Islet precursor cell (in vitro differentiated cells): ENCODE data around the gene HDLBP.
A peak's percentile ranks its signal among the peaks of the same experiment; 100 is the strongest.

Source experiments
- DNase-seq: peaks from one replicate; pipeline ENCODE4 v3.0.0-alpha.2; 2018

The HDLBP gene

DNA sequence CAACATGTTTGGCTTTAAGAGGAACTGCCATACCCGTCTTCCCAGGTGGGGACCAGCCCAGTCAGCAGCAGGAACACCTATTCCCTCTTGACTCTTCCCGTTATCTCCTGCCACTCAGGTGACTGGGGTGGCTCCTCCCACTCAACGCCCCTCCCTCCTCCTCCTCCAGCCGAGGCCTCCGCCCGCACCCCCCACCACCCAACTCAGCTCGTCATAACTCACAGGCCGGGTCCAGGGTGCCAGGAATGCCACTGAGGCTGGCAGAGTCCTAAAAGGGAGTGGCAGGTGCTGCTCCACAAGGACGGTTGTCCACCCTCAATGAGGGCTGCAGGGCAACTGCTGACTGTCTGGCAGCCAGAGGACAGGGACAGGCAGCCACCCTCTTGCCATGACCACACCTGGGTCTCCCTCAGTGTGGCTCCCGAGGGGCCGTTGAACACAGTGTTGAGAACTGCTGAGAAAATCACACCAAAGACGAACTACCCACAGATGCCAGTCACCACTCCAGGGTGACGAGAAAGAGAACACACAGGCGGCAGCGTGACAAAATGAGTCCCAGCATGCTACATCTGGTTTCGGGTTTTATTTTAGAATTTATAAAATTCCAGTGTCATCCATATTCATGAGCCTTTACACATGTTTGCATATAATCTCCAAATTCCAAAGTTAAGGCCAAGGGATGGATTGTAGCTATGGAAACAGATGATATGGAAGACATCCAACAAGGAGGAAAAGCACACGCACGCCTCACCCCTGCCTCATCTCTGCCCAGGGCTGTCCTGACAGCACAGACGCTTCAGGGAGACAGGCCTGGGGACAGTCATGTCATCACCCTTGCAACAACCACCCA lies 88.5 kb downstream of the HDLBP start:
- DNase-seq = no peak

DNA sequence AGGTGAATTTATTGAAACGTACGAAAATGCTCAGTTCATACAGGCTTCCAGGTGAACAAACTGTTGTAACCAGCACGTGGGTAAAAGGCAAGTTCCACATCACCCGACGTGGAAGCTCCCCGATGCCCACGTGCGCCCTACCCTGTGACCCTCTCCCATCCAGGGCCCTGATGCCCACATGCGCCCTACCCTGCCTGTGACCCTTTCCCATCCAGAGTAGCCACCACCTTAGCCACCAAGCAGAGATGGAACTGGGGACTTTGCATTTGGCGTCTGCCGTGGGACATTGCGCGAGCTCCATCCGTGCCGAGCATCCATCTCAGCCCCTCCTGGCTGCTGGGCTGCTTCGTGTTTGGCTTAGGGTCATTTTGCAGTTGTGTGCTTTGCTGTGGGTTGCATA lies 89.5 kb downstream of the HDLBP start:
- DNase-seq = no peak

DNA sequence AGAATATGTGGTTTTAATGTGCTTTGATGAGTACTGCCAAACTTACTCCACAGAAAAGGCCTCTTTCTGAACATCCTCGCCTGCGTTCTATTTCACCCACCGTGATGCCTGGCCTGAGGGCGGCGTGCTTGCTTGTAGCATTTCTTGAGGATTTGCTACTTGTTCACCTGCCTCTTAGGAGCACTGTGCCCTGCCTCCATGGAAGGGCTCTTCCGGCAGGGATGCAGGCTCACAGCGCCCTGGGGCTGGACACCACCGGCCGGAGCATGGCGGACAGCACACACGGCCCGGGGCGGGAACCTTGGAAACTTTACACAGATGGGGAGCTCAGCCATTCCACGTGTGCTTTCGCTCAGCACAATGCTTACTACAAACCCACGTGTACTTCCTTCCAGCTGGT lies 89.9 kb downstream of the HDLBP start:
- DNase-seq = no peak

DNA sequence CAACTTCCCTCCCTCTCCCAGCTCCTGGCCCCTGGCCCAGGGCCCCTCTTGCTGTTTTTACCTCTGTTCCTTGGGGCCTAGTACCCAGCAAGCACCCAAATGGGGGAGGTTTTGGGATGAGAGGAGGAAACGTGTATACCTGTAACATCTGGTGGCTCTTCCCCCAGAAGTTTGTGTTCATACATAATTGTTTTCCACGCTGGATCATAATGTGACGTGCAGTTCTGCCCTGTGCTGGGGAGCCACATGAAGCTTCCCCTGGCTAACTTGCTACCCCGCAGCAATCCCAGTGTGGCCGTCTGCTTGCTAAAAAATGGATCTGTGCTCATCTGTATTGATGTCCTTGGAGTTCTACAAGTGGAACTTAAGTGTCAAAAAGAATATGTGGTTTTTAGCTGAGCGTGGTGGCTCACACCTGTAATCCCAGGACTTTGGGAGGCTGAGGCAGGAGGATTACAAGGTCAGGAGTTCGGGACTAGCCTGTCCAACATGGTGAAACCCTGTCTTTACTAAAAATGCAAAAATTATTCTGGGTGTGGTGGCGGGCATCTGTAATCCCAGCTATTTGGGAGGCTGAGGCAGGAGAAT lies 90.5 kb downstream of the HDLBP start:
- no peak for DNase-seq

DNA sequence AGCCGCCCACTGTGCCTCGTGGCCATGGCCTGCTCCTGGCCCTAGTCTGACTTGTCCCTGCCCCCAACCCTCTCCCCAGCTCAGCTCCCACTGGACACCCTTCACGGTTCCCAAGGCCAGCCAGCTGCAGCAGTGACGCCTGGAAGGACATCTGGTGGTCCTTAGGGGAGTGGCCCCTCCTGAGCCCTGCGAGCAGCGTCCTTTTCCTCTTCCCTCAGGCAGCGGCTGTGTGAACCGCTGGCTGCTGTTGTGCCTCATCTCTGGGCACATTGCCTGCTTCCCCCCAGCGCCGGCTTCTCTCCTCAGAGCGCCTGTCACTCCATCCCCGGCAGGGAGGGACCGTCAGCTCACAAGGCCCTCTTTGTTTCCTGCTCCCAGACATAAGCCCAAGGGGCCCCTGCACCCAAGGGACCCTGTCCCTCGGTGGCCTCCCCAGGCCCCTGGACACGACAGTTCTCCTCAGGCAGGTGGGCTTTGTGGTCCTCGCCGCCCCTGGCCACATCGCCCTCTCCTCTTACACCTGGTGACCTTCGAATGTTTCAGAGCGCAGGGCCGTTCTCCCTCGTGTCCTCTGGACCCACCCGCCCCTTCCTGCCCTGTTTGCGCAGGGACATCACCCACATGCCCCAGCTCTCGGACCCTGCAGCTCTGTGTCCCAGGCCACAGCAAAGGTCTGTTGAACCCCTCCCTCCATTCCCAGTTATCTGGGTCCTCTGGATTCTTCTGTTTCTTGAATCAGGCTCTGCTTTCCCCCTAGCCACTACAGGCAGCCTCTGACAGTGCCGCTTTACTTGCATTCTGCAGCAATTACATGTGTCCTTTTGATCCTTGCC lies 91.2 kb downstream of the HDLBP start:
- DNase-seq = peak; percentile 82

DNA sequence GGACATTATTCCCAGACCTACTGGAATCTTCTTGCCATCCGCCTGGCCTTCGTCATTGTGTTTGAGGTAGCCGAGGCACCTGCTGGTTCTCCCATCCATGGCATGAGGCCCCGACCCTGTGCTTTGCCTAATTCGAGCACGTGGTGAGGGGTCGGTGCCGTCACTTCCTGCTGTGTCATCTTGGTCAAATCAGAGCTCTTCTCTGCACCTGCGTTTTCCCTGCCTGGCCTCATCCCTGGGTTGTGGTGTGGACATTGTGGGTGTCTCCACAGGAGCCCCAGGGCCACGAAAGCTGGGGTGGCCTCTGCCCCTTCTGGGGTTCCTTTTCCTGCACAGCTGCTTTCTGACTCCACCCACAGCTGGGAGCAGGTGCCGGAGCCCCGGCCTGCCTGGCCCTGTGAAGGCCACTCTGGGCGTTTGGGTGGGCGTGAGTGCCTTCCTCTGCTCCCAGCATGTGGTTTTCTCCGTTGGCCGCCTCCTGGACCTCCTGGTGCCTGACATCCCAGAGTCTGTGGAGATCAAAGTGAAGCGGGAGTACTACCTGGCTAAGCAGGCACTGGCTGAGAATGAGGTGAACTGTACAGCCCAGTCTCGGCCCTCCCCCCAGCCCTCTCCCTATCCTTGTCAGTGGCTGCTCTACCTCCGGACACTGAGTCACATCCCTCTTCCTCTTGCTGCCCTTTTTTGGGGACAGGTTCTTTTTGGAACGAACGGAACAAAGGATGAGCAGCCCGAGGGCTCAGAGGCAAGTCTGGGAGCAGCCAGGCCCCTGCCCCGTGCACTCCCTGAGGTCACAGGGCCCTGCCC lies 92.1 kb downstream of the HDLBP start:
- DNase-seq = no peak

DNA sequence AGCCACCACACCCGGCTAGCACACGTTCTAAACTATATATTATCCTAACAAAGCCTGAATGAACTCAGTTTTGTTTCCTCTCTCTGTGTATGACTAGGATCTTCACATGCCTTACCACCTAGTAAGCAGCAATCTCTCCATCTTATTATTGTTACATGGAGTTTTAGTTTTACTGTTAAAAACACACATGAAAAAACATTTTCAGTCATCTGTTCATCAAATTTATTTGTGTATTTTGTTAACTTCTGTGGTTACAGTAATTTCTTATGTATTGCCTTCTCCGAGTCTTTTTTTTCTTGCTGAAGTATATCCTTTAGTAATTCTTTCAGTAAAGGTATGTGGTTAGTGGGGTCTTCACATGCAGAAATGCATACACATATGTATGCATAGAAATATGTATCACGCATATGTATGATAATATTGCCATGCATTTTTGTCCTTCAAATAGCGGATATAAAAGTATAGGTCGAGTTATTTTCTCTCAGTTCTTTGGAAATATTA lies 95.6 kb downstream of the HDLBP start:
- no peak for DNase-seq

DNA sequence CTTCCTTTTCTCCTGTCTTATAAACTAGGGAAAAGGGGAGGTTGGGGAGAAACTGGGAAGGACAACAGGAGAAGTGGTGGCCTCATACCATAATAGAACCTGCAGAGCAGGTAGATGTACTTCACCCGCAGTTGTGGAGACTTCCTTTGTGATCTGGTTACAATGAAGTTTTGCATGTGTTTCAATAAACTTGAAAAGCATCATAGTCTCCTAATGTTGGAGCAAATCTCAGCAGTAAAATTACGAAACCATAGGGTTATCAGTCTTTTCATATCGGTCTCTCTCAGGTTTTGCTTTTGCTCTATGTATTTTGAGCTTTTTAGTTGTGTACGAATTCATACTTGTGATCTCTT lies 96.5 kb downstream of the HDLBP start:
- DNase-seq = no peak

DNA sequence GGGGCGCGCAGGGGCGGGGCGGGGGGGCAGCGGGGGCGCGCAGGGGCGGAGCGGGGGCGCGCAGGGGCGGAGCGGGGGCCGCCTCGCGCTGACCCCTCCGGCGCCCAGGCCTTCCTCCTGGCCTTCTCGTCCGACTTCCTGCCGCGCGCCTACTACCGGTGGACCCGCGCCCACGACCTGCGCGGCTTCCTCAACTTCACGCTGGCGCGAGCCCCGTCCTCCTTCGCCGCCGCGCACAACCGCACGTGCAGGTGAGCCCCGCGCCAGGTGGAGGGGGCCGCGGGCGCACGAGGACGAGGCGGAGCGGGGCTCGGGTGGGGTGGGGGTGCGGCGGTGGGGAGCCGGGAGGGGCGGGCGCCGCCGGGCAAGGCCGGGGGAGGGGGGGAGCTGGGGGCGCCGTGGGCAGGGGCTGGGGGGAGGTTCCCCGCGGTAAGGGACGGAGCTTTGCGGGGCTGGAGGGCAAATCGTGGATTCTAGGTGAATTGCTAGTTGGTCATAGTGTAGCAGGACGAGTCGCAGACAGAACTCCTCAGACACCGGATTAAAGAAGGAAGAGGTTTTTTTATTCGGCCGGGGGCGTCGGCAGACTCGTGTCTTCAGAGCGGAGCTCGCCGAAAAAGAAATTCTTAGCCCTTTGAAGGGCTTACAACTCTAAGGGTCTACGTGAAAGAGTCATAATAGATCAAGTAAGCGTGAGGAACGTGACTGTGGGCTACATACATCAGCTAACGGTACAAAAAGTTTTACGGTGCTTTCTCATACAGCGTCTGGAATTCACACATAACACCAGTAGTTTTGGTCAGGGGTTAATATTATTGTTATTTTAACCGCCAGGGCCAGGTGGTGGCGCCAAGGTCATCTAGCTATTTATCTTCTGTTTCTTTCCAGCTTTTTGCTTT lies 97.1 kb downstream of the HDLBP start:
- DNase-seq = peak; percentile 77

DNA sequence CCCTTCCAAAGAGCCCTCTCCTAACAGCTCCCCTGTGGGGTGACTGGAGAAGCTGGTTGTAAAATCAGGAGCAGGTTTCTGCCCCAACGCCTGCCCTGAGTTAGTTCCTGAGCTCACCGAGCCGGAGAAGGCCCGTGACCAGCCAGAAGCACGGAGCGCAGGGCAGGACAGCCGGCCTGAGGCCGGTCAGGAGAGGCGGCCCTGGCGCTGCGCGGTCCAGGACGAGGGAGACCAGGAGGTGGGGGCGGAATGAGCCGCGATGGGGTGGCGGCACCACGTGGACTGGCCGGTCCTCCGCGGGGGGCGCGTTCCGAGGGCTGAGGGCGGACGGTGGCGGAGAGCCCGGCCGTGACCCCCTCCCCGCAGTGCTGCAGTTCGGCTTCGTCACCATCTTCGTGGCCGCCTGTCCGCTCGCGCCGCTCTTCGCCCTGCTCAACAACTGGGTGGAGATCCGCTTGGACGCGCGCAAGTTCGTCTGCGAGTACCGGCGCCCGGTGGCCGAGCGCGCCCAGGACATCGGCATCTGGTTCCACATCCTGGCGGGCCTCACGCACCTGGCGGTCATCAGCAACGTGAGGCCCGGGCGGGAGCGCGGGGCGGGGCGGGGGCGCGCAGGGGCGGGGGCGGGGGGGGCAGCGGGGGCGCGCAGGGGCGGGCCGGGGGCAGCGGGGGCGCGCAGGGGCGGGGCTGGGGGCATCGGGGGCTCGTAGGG lies 98.0 kb downstream of the HDLBP start:
- peak; percentile 90 for DNase-seq

DNA sequence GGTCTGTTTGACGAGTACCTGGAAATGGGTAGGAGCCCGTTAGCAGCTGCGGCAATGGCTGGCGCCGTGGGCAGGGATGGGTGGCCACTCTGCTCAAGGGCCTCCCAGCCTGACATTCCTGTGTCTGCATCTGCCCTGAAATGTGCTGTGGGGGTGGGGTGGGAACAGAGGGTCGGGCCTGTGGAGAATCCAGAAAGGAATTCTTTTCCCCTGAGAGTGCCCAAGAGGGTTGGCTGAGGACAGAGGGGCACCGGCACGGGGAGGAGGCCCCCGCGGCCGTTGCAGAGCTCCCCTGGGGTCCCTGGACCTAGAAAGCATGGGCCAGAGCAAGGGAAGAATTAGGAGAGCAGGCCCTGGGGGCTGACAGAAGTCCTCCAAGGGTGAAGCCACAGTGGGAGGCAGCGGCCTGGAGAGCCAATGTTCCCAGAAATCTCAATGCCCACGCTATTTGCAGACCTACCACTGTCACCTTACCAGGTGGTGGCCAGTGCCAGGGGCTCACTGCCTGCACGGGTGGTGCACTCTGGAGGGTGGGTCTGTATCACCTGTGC lies 99.2 kb downstream of the HDLBP start:
- peak; percentile 91 for DNase-seq

DNA sequence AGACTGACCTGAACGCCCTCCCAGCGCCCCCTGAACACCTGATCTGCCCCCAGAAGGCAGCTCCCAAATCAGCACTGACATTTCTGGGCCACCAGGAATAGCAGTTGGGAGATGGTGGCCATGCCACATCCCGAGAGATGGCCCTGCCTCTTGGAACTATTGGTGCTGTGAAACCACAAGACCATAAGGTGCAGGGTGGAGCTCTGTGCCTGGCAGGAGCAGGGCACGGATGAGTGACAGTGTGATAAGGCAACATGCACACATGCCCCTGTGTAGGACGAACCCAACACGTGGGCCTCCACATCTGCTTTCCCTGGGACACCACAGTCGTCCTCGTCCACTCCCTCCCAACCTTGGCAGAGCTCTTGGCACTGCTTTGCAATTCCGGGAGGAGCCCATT lies 100.1 kb downstream of the HDLBP start:
- DNase-seq = no peak

DNA sequence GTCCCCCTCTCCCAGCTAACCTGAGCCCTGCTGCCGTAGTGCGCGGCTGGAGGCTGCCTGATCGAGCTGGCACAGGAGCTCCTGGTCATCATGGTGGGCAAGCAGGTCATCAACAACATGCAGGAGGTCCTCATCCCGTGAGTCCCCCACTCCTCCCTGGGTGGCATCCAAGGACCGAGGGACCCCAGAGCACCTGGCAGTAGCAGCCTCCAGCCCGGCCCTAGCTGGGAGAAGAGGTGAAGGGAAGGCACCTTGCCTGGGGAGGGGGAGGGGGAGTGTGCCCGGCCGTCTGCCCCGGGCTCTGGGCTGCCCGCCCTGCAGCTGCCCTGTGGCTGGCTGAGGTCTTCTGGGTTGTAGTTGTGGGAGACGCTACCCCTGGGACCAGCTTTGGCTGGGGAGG lies 100.7 kb downstream of the HDLBP start:
- no peak for DNase-seq

DNA sequence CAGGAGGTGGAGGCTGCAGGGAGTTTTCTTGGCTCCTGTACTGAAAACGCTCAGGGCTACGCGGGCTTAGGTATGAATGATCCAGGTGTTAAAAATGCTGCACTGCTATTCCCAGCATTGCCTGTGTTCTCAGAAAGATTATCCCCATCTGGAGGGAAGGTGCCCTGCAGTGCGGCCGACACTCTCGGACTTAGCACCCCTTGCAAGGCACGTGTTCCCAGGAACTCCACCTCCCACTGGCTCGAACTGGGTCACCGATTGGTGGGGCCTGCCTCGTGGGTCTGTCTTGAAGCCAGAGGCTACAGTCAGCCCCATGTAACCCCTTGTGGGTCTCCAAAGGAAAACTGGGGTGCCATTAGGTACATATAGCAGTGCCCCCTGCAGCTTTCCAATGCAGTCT lies 101.3 kb downstream of the HDLBP start:
- no peak for DNase-seq

DNA sequence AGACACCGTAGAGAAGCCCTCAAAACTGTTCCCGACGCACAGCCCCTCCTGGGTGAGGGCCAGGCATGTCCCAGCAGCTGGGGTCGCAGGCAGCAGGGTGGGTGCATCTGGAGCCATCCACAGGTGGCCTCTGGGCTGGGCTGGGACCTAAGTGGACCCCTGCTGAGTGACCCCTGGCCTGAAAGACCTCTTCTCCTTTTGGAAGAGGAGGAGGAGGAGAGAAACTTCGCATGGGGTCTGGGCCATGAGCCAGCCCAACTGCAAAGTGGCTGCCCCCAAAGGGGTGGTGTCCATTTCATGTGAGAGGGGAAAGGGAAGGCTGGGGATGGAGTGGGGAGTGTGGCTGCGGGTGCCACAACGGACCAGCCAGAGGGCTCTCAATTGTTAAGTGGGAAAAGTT lies 101.9 kb downstream of the HDLBP start:
- DNase-seq = no peak

DNA sequence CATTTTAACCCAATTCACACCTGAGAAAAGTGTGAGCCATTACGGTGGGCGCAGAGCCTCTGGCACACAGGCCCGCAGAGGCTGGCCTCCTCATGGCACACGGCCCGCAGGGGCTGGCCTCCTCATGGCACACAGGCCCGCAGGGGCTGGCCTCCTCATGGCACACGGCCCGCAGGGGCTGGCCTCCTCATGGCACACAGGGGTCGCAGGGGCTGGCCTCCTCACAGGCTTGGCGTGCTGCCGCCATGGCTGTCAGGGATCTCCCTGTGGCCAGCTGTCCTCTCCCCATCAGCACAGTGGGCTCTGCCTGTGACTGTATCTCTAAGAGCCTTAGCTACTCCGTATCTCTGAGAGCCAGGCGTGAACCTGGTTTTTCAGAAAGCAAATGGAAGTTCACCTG lies 102.4 kb downstream of the HDLBP start:
- DNase-seq = no peak

DNA sequence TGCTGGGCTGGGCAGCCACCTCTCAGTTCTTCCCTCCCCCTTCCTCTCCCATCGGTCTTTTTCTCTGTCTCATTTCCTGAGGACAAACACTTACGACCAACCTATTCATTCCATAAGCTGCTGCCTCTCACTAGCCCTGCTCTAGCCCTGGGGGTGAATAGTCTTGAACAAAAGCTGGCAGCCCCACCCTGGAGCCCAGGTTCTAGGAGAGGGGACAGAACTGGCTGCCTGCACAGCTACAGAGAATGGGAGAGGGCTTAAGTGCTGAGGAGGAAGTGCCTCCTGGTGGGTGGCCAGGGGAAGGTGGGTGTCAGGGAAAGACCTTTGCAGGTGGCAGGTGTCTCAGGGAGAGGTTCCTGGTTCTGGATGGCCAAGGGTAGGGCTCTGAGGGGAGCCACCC lies 104.2 kb downstream of the HDLBP start:
- DNase-seq = no peak

DNA sequence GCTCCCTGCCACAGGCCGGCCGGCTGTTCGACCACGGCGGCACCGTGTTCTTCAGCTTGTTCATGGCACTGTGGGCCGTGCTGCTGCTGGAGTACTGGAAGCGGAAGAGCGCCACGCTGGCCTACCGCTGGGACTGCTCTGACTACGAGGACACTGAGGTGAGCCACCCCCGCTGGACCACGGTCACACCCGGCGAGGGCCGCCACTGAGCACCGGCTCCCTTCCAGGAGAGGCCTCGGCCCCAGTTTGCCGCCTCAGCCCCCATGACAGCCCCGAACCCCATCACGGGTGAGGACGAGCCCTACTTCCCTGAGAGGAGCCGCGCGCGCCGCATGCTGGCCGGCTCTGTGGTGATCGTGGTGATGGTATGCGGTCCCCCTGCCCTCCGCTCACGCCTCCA lies 106.2 kb downstream of the HDLBP start:
- no peak for DNase-seq

DNA sequence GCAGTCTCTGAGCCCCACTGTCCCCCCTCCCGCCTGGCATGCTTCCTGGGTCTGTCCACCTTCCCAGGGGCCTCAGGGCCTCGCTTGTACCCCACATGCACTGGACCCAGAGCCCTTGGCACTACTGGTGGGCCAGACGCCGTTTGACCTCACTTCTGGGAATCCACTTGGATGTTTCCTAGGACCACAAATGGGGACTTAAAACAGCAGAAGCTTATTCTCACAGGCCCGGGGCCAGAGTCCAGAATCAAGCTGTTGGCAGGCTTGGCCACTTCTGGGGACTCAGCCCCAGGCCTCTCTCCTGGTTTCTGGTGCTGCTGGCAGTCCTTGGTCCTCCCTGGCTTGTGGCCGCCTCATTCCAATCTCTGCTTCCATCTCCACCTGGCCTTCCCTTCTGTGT lies 107.4 kb downstream of the HDLBP start:
- no peak for DNase-seq

DNA sequence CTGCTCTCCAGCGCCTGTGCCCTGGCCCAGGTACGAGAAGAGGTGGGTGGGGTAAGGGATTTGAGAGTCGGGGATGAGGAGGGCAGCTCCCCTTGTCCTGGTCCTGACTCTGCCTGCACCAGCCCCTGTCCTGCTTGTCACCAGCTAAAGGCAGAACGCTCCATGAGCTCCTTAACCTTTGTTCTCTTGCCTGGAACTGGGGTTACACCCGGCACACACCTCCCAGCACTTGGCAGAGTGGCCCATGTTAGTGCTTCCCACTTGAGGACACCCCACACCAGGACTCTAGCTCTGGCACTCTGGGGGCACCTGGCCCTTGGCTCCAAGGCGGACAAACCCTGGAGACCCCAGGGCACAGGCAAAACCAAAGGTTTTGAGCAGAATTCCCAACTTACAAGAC lies 107.8 kb downstream of the HDLBP start:
- DNase-seq = no peak

DNA sequence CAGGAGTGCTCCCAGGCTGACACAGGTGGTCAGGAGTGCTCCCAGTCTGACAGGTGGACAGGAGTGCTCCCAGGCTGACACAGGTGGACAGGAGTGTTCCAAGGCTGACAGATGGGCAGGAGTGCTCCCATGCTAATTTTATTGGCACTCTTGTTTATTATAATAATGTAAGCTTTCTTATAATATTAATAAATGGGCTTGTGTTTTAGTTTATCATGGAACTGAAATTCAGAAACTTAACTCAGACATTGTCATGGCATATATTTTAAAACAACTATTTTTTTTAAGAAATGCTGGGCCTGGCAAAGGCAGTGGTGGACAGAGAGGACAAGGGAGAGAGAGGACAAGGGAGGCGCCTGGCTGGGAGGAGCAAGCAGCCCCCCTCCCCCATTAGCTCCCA lies 108.3 kb downstream of the HDLBP start:
- no peak for DNase-seq
